ENCODE results near the gene LTBP1.
A peak's percentile ranks its signal among the peaks of the same experiment; 100 is the strongest.
"Not testable (repeated sequence)": the region's sequence is repeated elsewhere in the genome, so short reads cannot be mapped to it uniquely, and the experiment has no call there.

Gene LTBP1

DNA sequence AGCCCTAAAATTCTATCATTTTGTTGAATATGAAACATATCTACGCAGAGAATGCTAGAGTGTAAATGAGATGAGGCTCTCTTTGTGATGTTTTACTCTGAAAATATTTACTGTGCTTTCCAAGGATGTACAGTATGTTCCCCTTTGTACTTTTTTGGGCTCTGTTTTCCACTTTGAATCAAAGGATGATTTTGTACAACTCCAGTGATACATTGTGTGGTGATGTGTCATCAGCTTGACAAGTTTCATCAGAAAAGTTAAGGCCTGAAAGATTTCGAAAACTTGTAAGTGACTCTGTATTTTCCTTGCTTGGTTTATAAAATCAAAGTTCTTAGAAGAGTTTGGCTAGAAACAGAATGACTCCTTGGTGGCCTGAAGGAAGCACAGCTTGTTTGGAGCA is 206.3 kb downstream of the LTBP1 start:
- peak; percentile 81 for DNase-seq

DNA sequence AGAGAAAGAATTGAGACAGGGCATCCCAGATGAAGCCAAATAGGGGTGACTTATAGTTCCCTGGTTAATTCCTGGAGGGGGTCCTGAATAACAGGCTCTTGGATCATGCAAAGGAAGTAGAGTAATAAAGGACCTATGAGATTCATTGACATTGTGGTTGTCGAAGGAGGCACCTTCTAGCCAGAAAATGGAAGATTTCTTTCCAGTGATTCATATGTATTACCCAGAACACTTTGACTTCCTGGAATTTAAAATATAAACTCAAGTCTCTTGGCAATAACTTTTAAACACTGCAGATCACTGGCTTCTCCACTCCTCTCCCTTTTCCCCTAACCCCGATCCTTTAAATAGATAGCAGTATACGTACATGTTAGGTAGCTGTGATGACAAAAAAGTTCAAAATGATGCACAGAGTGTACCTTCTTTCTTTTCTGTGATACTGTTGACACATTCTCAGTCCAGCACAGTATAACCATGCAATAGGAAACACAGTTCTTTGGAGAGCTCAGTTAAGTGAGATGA is 211.8 kb downstream of the LTBP1 start:
- DNase-seq, result peak; percentile 91

DNA sequence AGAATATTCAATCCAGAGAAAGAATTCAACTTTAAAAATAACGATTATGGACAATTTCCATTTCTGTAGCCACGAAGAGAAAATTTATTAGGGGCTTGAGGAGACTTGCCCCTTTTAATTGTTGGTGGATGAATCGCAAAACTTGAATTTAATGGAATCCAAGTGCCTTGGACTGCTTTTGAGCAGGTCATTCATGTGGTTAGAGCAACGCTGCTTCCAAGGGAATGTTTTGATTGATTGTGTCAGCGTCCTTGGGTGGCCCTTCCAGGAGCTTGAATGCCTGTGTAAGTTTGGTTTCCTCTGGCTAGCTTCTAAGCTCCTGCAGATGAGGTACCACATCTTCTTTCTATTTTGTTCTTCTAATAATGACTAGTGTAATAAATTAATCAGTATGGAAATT is 213.4 kb downstream of the LTBP1 start:
- DNase-seq, result no peak

DNA sequence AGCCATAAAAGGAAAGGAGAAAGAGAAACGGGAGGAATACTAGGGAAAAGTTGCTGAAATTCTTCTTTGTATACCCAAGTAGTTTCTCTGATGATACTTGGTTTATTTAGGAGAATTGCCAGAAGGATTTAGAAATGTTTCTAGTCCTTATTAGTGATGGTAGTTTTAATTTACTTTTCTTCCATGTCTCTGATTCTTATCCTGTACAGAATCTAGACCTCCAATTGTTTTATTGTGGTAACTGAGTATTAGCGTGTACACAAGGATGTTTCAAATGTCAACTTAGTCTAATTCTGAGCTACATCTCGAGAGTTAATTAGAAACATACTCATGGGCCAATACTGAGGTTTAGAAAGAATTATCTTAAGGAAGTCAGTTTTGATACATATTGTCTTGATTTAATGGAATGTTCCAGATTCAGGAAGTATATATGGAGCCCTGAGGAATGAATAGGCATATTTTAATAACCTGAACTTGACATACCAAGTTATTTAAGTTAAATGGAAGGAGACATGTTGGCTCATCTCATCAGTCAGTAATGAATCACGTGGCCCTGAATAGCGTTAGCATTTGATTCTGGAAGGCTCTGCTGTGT is 219.6 kb downstream of the LTBP1 start:
- peak; percentile 49 for DNase-seq

DNA sequence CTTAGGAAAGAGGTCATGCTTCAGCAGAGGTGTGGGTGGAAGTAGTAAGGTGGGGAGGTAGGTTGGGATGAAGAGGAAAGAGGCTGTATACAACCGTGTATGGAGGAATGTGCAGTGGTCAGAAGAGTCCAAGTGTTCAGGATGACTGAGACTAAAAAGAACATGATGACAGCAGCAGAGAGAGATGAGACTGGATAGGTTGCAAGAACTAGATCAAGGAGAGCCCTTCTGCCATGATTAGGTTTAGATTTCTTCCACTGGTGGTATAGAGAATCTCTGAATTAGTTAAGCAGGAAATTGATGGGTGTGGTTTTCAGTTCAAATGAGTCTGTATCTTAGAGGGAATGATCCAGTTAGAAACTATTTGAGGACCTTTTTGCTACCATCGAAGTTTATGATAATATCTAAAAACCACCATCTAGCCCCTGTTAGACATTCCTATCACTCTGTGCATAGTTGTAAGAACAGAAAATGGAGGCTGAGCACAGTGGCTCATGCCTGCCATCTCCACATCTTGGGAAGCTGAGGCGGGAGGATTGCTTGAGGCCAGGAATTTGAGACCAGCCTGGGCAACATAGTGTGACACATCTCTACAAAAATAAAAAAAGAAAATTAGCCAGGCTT is 221.0 kb downstream of the LTBP1 start:
- no peak for DNase-seq

DNA sequence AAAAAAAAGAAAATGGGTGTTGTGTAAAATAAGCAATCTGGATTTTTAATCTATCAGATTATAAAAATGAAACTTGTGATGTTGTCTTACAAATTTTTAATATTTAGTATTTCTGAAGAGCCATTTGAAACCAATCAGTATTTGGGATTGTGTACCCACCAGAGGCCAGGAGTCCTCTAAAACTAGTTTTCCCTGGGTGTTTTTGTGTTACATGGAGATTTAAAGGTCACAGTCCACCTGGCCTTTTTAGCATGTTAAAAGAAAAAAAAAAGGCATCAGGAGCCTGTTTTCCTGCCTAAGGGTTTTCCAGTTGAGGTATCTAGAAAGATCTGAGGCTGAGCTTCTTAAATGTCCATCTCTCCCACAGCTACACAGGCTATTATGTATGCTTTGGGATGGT is 221.7 kb downstream of the LTBP1 start:
- DNase-seq, result no peak

DNA sequence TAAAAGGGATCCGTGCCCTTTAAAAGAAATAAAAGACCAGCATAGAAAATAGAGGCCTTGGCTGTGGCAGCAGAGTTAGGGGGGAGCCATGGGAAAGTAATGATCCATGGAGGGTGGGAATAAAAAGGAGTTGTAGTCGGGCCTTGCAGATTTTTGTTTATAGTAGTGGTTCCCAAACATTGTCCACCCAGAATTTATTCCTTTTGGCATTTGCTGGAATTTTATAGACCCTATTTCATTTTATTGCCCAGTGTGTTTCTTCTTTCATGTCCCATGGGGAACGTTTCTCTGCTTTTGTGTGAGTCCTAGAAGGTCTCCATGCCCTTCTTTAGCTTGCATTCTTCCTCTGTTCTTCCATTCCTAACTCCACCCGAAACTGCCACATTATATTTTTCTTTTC is 222.2 kb downstream of the LTBP1 start:
- DNase-seq, result no peak

DNA sequence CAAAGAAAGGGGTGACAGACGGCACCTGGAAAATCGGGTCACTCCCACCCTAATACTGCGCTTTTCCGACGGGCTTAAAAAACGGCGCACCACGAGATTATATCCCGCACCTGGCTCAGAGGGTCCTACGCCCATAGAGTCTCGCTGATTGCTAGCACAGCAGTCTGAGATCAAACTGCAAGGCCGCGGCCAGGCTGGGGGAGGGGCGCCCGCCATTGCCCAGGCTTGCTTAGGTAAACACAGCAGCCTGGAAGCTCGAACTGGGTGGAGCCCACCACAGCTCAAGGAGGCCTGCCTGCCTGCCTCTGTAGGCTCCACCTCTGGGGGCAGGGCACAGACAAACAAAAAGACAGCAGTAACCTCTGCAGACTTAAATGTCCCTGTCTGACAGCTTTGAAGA is 223.5 kb downstream of the LTBP1 start:
- DNase-seq, result not testable (repeated sequence)

DNA sequence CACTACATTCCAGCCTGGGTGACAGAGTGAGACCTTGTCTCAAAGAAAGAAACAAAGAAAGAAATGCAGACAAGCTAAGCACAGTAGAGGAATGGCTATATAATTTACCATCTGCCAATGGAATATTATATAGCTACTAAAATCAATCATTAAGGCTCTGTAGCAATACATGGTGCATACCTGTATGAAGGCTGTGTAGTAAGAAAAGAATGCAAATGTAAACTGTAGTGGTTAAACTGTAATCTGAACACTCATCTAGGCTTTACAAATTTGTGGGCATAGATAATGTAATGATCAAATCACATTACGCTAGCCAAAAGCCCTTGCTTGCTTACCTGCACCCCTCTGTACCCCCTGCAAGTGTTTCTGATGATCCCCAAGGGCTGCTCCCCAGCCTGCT is 230.9 kb downstream of the LTBP1 start:
- peak; percentile 5 for DNase-seq

DNA sequence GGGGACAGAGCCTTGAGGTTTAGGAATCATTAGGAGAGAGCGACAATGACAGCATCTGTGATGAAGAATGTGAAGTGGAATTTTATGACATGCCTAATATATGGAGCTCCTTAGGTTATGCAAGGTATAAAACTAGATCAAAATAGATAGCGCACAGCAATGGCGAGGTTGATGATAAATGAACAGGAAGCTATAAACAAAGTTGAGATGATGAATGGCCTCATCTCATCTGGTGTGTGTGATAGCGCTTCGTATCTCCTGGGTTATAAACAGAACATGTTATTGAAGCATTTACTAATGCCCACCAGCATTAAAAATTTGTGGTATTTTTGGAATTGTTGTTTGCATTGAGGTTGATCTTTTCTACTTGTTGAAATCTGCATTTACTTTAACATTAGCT is 231.5 kb downstream of the LTBP1 start:
- no peak for DNase-seq

DNA sequence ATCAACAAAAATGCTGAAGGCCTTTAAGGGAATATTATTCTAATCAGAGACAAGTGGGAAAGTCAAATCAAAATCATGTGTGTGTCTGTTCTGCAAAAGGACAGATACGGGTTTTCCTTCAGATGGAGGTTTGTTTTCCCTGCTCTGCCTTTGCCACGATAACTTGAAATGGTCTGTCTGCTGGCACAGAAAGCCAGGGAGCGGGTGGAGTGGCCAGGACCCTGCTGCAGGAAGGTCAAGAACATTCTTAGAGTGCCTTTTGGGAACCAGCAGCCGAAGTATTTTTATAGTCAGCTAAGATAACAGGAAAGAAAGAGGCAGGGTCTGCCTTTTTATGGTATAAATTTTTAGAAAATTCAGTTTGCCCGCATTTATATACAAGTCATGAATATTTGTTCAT is 234.2 kb downstream of the LTBP1 start:
- DNase-seq, result no peak

DNA sequence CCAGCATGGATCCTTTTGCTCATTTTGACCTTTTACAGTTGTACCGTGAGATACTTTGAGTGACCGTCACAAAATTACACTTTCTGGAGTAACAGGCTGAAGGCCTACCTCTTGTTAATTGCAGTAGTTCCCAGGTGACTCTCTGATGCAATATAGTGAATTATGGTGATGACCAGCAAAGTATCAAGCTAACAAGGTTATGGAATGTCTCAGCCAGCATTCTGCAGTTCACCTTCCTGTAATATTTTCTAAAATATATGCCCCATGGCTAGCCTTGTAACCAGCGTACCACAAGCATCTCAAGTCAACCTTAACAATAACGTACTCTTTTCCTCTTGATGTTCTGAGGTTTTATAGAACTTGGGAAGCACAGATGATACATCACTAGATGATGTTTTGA is 234.7 kb downstream of the LTBP1 start:
- DNase-seq, result no peak

DNA sequence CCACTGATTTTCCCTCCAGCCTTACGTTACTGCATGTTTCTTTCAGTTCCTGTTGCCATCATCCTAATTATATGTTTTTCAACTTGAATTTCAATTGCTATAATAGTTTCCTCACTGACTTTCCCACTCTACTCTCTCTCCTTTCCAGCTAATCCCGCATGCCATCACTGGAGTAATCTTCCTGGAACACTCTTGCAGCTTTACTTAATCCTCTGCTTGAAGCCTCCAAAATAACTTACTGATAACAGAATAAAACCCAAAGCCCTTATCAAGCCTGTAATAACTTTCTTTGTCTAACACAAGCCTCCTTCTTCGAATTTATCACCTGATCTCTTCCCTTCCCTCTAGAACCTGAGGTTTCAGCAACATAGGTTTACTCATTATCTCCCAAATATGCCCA is 237.3 kb downstream of the LTBP1 start:
- DNase-seq, result no peak

DNA sequence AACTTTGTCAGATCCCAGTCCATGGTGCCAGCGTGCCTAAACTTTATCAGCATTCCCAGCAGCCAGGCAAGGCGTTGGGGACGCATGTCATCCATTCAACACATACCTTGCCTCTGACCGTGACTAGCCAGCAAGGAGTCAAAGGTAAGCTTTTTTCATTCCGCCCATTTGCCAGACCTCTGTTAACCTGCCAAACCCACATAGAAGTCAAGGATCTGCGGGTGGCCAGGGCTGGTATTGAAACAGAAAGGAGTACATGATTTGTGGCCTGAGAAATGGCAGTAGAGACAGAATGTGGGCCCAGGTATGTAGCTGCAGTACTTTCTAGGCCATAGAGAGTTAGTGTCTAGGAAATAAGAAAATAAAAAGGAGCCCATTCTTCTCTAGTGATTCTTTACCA is 240.2 kb downstream of the LTBP1 start:
- no peak for DNase-seq

DNA sequence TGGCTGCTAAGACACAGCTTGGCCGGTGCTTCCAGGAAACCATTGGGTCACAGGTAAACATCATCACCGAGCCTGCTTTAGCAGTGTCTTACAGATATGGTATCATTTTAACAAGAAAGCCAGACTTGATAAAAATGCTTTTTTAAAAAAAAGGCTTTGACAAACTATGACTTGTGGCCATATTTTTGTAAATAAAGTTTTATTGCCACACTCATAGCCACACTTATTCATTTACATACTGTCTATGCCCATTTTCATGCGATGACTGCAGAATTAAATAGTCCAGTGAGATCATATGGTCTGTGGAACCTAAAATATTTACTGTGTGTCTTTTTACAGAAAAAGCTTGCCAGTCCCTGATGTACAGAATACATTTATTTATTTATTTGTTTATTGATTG is 242.0 kb downstream of the LTBP1 start:
- DNase-seq, result no peak

DNA sequence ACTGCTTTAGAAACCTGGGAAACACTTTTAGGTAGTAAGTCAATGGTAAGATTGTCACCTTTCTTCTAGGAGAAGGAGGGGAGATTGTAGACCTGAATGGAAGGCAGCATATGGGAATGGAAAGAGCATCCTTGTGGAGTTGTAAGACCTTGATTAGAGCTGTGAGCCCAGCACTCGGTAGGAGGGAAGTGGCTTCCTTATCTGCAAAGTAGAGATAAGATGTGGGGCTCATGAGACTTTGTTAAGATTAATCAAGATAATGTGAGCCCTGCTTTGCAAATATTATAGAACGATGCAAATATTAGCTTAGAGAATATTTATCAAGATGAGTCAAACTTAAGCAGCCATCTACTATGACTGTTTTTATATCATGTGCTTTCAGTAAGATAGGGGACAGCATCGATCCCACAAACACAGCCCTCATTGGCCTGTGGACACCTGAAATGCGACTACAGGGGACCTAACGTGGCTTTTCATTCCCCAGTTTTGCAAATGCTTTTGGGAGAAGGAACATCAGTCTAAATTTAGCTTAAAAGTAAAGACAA is 243.7 kb downstream of the LTBP1 start:
- DNase-seq, result no peak

DNA sequence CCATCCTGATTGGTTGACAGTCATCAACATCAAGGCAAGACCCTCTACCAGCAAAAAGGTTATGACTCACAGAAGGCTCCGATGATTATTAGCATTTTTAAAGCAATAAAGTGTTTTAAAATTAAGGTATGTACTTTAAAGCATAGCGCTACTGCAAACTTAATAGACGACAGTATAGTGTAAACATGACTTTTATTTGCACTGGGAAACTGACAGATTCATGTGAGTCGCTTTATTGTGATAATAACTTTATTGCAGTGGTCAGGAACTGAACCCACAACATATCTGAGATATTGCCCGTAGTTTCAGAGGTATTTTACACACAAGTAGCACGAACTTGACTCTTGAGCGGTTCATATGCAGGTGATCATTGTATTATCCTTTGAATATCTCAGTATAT is 249.1 kb downstream of the LTBP1 start:
- DNase-seq, result no peak

DNA sequence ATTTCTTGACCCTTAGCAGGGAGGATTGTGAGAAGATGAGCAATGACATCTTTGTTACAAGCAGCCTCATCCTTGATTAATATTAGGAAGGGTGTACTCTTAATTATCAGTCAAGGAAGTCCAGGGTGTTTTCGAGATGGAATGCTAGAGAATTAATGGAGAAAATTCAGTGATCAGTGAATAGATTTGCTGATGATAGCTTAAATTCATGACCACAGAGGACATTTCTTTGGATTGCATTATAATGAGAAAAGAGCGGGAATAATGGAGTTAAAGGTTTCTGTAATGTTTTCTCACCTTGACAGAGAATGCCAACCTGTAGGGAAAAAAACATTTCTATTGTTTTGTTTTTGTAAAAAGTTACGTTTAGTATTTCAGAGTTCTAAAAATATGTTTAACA is 249.9 kb downstream of the LTBP1 start:
- no peak for DNase-seq

DNA sequence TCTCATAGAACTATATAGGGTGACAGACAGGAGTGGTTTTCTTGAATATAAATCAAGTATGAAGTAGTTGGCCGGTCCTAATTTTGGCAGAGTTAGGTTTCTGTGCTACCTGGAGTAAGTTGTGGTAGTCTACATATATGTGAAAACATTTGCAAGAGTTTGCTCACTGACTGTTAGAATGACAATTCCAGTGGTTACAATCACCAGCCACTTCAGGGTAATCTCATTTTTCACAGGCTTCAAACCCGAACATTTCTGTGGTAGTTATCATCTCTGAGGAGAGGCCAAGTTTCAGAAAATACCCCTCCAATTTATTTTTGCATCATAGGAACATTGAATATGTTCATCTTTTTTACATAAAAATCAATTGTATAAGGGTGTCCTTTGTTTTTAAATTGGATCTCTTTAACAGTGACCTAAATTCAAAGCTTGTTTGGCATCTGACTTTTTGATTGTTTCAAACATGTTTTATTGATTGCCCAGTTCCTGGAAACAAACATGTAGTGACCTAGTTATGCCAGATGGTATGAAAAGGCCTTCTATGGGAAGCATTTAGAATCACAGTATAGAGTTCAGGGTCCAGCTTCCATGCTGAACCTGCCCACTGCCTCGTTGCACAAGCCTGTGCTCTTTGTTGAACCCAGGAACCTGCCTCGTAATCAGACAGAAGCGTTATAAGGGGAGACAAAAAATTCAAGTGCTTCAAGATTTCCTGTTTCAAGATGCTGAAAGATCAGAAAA is 250.6 kb downstream of the LTBP1 start:
- DNase-seq, result no peak

DNA sequence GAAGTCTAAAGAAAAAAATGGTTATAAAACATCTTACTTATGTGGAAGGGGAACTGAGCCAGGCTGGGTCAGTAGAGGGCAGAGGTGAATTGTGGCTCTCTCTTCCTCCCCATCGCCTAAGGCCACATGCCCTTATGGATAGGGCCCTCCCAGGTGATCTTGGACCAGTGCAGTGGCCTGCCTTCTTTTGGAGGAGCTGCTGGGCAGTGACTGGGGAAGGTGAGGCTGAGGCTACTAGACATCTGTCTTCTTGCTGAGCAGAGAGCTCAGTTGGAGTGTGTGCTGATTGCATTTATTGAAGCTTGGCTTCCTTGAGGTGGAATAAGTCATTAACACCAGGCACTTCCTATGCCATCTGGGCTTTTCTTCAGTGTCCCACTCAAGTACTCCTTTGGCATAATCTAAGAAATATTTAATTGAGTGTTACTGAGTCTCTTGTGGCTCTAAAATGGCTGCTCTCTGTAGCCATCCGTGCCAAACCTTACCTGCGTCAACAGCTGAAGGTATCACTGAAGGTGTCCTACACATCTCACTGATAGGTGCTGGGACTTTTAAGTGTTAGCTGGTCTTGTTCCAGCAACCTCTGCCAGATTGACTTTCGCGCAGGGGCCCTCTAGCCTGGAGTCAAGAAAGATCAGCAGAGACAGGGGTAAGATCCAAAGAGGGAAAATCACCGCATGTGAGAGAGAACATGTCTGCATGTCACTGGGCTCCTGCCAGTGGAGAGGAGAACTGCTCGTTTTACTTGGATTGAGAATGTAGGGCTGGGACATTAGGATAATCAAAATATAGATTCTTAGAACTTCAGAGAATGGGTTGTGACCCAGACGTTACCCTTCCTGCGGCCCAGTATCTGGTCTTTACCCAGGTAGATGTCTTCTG is 256.1 kb downstream of the LTBP1 start:
- DNase-seq, result no peak

DNA sequence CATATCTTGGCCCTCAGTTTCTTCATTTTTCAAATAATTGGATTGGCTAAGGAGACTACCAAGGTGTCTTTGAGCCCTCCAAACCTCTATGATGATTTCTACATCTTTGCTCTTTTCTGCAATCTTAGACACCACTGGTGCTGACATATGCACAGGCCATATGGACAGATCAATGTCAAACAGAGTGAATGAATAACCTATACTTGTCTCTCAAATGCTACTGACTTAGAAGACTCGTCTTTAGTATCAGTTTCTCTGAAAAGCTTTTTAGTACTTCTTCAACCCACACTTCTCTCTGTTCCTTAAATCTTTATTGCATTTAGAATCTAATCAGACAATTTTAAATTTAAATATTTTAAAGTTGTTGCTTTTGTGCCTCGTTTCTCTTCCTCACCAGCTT is 258.2 kb downstream of the LTBP1 start:
- DNase-seq, result no peak

DNA sequence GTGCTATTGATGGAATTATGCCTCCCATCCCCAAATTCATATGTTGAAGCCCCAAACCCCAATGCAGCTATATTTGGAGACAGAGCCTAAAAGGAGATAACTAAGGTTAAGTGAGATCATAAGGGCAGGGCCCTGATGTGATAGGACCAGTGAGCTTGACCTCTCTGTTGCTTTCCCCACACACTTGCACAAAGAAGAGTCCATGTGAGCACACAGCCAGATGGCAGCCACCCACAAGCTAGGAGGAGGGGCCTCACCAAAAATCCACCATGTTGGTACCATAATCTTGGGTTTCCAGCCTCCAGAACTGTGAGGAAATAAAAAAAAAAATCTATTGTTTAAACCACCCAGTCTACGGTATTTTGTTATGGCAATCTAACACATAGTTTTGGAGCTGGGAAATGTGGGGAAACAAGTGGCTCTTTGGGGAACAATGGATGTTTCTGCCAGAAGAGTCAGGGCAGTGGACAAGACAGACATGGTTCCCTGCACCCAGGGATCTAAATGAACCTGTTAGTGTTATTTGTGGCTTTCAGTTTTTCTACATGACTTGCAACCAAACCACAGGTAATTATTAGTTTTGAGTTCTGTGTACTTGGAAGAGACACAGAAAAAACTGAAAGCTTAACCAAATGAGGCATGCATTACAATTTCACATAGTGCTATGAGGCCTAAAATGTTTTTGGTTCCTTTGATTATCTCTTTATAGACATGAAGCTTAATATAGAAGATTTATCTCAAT is 259.1 kb downstream of the LTBP1 start:
- DNase-seq, result no peak
